GM21825 (cell line): ENCODE data around the gene HAND2.

ENCODE experiments used
- ATAC-seq: cut with Tn5 transposase; IDR thresholded peaks from one replicate; pipeline ENCODE4 v1.9.1; 2021; ENCODE audit warnings: mild to moderate bottlenecking, moderate library complexity; ENCODE audit not compliant: unreplicated experiment

The HAND2 gene

GRCh38 chr4:173529477-173530325, at the start of gene HAND2:
TSS of gene HAND2 (minus strand) at chr4:173530229. CDS start at chr4:173529289, 940 bp downstream.
- ATAC-seq, result no peak

- no peak for ATAC-seq
These were observed 48.9 kb upstream of the HAND2 start for GRCh38 chr4:173578956-173579355.

GRCh38 chr4:173577963-173578362, 47.9 kb upstream of the HAND2 start:
- ATAC-seq, result no peak

- no peak for ATAC-seq
These were observed 45.6 kb upstream of the HAND2 start for GRCh38 chr4:173575482-173576152.

GRCh38 chr4:173573725-173574124, 43.7 kb upstream of the HAND2 start:
- ATAC-seq, result no peak

- no peak for ATAC-seq
These were observed 43.3 kb upstream of the HAND2 start for GRCh38 chr4:173573286-173573685.

GRCh38 chr4:173572493-173573129, 42.6 kb upstream of the HAND2 start:
- no peak for ATAC-seq

GRCh38 chr4:173571620-173572019, 41.6 kb upstream of the HAND2 start:
- ATAC-seq, result no peak

GRCh38 chr4:173565281-173565680, 35.3 kb upstream of the HAND2 start:
- ATAC-seq, result no peak

GRCh38 chr4:173564461-173564860, 34.4 kb upstream of the HAND2 start:
- no peak for ATAC-seq

GRCh38 chr4:173560896-173561295, 30.9 kb upstream of the HAND2 start:
- ATAC-seq, result no peak

- ATAC-seq, result no peak
These were observed 26.5 kb upstream of the HAND2 start for GRCh38 chr4:173556398-173557131.

GRCh38 chr4:173547889-173548288, 17.9 kb upstream of the HAND2 start:
- ATAC-seq, result no peak

- ATAC-seq, result no peak
These were observed 16.7 kb upstream of the HAND2 start for GRCh38 chr4:173546776-173547175.

- ATAC-seq, result no peak
These were observed 15.4 kb upstream of the HAND2 start for GRCh38 chr4:173545440-173545839.

GRCh38 chr4:173543266-173543665, 13.2 kb upstream of the HAND2 start:
- ATAC-seq, result no peak

GRCh38 chr4:173539986-173540385, 10.0 kb upstream of the HAND2 start:
- ATAC-seq, result no peak

- ATAC-seq, result no peak
These were observed 8.9 kb upstream of the HAND2 start for GRCh38 chr4:173538909-173539445.

- no peak for ATAC-seq
These were observed 8.3 kb upstream of the HAND2 start for GRCh38 chr4:173538148-173538908.

- ATAC-seq, result no peak
These were observed 7.7 kb upstream of the HAND2 start for GRCh38 chr4:173537613-173538147.
